SK-N-SH treated with all-trans-retinoic acid at 6 μM for 48 hours (cell line): ENCODE data around the gene PRPF8.

Experiments
- ATAC-seq: fragments of 200-7000 bp; cut with Tn5 transposase; 3 replicates; pipeline ENCODE4 v1.9.1; 2020; ENCODE audit warnings: mild to moderate bottlenecking, moderate library complexity
- ARNTL ChIP-seq: fragments of 450-650 bp; formaldehyde crosslinking; IDR thresholded peaks from 2 replicates; pipeline ENCODE4 v1.5.0; 2020; ENCODE audit warnings: low read depth, mild to moderate bottlenecking, moderate library complexity, borderline replicate concordance
- BACH2 ChIP-seq: fragments of 250-450 bp; sonication (Bioruptor Pico); IDR thresholded peaks from 2 replicates; pipeline ENCODE4 v1.9.0; 2021; ENCODE audit warnings: mild to moderate bottlenecking, borderline replicate concordance
- CREB5 ChIP-seq: fragments of 250-450 bp; sonication (Bioruptor Pico); IDR thresholded peaks from 2 replicates; pipeline ENCODE4 v1.5.1; 2020; ENCODE audit warnings: low read depth, mild to moderate bottlenecking, moderate library complexity
- CSRNP3 ChIP-seq: fragments of 250-450 bp; sonication (Bioruptor Pico); IDR thresholded peaks from 2 replicates; pipeline ENCODE4 v1.5.1; 2021; ENCODE audit warnings: mild to moderate bottlenecking, moderate library complexity
- GLIS3 ChIP-seq: fragments of 250-450 bp; sonication (Bioruptor Pico); IDR thresholded peaks from 2 replicates; pipeline ENCODE4 v1.5.0; 2020; ENCODE audit warnings: mild to moderate bottlenecking, moderate library complexity
- ISL1 ChIP-seq: fragments of 250-450 bp; sonication (Bioruptor Pico); IDR thresholded peaks from 2 replicates; pipeline ENCODE4 v2.1.2; 2022; ENCODE audit warnings: mild to moderate bottlenecking, moderate library complexity
- OSR1 ChIP-seq: fragments of 250-450 bp; sonication (Bioruptor Pico); IDR thresholded peaks from 2 replicates; pipeline ENCODE4 v1.8.0; 2022; ENCODE audit warnings: moderate library complexity, mild to moderate bottlenecking, inconsistent platforms
- PATZ1 ChIP-seq: fragments of 250-450 bp; sonication (Bioruptor Pico); IDR thresholded peaks from 2 replicates; pipeline ENCODE4 v1.8.0; 2020; ENCODE audit warnings: mild to moderate bottlenecking, moderate library complexity, borderline replicate concordance
- POU6F1 ChIP-seq: fragments of 250-450 bp; sonication (Bioruptor Pico); IDR thresholded peaks from 2 replicates; pipeline ENCODE4 v1.8.0; 2021; ENCODE audit warnings: low read depth, mild to moderate bottlenecking, moderate library complexity, borderline replicate concordance
- PPARA ChIP-seq: fragments of 250-450 bp; sonication (Bioruptor Pico); IDR thresholded peaks from 2 replicates; pipeline ENCODE4 v1.5.0; 2020; ENCODE audit warnings: mild to moderate bottlenecking, borderline replicate concordance
- RARB ChIP-seq: fragments of 250-450 bp; sonication (Bioruptor Pico); IDR thresholded peaks from 2 replicates; pipeline ENCODE4 v1.8.0; 2021; ENCODE audit warnings: mild to moderate bottlenecking, moderate library complexity
- SNAI2 ChIP-seq: fragments of 250-450 bp; sonication (Bioruptor Pico); IDR thresholded peaks from 2 replicates; pipeline ENCODE4 v1.5.0; 2020; ENCODE audit warnings: mild to moderate bottlenecking, moderate library complexity
- TOX ChIP-seq: fragments of 250-450 bp; sonication (Bioruptor Pico); IDR thresholded peaks from 2 replicates; pipeline ENCODE4 v1.8.0; 2021; ENCODE audit warnings: mild to moderate bottlenecking, moderate library complexity, borderline replicate concordance
- TSHZ2 ChIP-seq: fragments of 250-450 bp; sonication (Bioruptor Pico); IDR thresholded peaks from 2 replicates; pipeline ENCODE4 v1.5.0; 2020; ENCODE audit warnings: mild to moderate bottlenecking, moderate library complexity
- ZC3H10 ChIP-seq: fragments of 250-450 bp; sonication (Bioruptor Pico); IDR thresholded peaks from 2 replicates; pipeline ENCODE4 v1.5.1; 2021; ENCODE audit warnings: mild to moderate bottlenecking, moderate library complexity
- ZFP3 ChIP-seq: fragments of 250-450 bp; sonication (Bioruptor Pico); IDR thresholded peaks from 2 replicates; pipeline ENCODE4 v1.5.0; 2020; ENCODE audit warnings: mild to moderate bottlenecking, moderate library complexity
- ZFP30 ChIP-seq: fragments of 450-650 bp; formaldehyde crosslinking; IDR thresholded peaks from 2 replicates; pipeline ENCODE4 v1.5.0; 2022; ENCODE audit warnings: mild to moderate bottlenecking, moderate library complexity
- ZNF565 ChIP-seq: fragments of 450-650 bp; formaldehyde crosslinking; conservative IDR thresholded peaks from 2 replicates; pipeline ENCODE4 v1.5.0; 2020; ENCODE audit warnings: low read depth, mild to moderate bottlenecking, moderate library complexity

PRPF8 gene

GRCh38 chr17:1626333-1626732, 58.3 kb downstream of the PRPF8 start (continued):
- TF ChIP-seq TSHZ2 (CRISPR knock-in tag) = no peak
- TF ChIP-seq, all 23 proteins: peak for 0

GRCh38 chr17:1625581-1625980, 59.1 kb downstream of the PRPF8 start:
- TF ChIP-seq PPARA (CRISPR knock-in tag) = no peak
- TF ChIP-seq ZFP30 = no peak
- TF ChIP-seq BACH2 = no peak
- no peak for TF ChIP-seq SNAI2 (CRISPR knock-in tag)
- TF ChIP-seq ZC3H10 = no peak
- TF ChIP-seq ZFP3 (CRISPR knock-in tag) = no peak
- no peak for TF ChIP-seq OSR1 (CRISPR knock-in tag)
- TF ChIP-seq GLIS3 (CRISPR knock-in tag) = no peak
- no peak for TF ChIP-seq CREB5 (CRISPR knock-in tag)
- no peak for TF ChIP-seq TOX
- no peak for TF ChIP-seq POU6F1 (CRISPR knock-in tag)

GRCh38 chr17:1625053-1625452, 59.6 kb downstream of the PRPF8 start:
- ATAC-seq = no peak
- TF ChIP-seq ZFP3 (CRISPR knock-in tag) (no peak), ZC3H10 (no peak), GLIS3 (CRISPR knock-in tag) (no peak), CSRNP3 (no peak), PATZ1 (no peak), SNAI2 (CRISPR knock-in tag) (no peak), ZFP30 (no peak), TSHZ2 (CRISPR knock-in tag) (no peak), ZNF565 (CRISPR knock-in tag) (no peak), ISL1 (no peak), RARB (CRISPR knock-in tag) (no peak), CREB5 (CRISPR knock-in tag) (no peak), TOX (no peak), OSR1 (CRISPR knock-in tag) (no peak), POU6F1 (CRISPR knock-in tag) (no peak), ARNTL (CRISPR knock-in tag) (no peak)
- TF ChIP-seq, all 23 proteins: peak for 0

More at GRCh38 chr17:1625581-1625980, 59.1 kb downstream of the PRPF8 start:
- ATAC-seq = no peak
